Breast epithelium (tissue), 4 donors: ENCODE measurements around the gene RAB32. TPM values are rescaled to one million over a fixed set of nuclear protein-coding genes. Genes with fewer than 3 reads are reported as not detected.

Experiments used
- DNase-seq, 2 donors: peaks; one replicate each; pipeline ENCODE4 v3.0.0-alpha.2; 2019; ENCODE audit warnings: low spot score in 2 of 2
- H3K27ac ChIP-seq, 2 donors: fragments of 200-600 bp; sonication (generic) in 1 of 2; one replicate each; pipeline ENCODE4 v1.5.1; 2016 to 2019; ENCODE audit warnings: mild to moderate bottlenecking in 1 of 2
- H3K27me3 ChIP-seq, 2 donors: fragments of 200-600 bp; sonication (generic) in 1 of 2; one replicate each; pipeline versions ENCODE4 v1.5.1 to v1.6.0; 2017 to 2019; ENCODE audit warnings: control low read depth in 1 of 2, mild to moderate bottlenecking in 1 of 2
- H3K36me3 ChIP-seq: fragments of 200-600 bp; one replicate; pipeline ENCODE4 v1.5.1; 2019
- H3K4me1 ChIP-seq, 2 donors: fragments of 200-600 bp; sonication (generic); one replicate each; pipeline ENCODE4 v1.5.1; 2016 to 2019; ENCODE audit warnings: control low read depth in 1 of 2
- H3K4me3 ChIP-seq, 3 donors: fragments of 200-600 bp; sonication (generic); 1 replicate in 2 of 3; 2 replicates in 1 of 3; pipeline ENCODE4 v1.5.1; 2016 to 2019; ENCODE audit warnings: mild to moderate bottlenecking in 3 of 3, moderate library complexity in 2 of 3
- H3K9me3 ChIP-seq, 2 donors: fragments of 200-600 bp; sonication (generic) in 1 of 2; one replicate each; pipeline ENCODE4 v1.5.1; 2016 to 2019; ENCODE audit warnings: control low read depth in 1 of 2
- CTCF ChIP-seq, 3 donors: fragments of 450-650 bp; IDR thresholded peaks; one replicate each; pipeline ENCODE4 v1.5.1; 2016 to 2017; ENCODE audit warnings: antibody characterized with exemption in 3 of 3, mild to moderate bottlenecking in 3 of 3, moderate library complexity in 3 of 3
- POLR2A ChIP-seq: fragments of 450-650 bp; IDR thresholded peaks from one replicate; pipeline ENCODE4 v1.6.1; 2016; ENCODE audit warnings: antibody characterized with exemption, mild to moderate bottlenecking, moderate library complexity
- POLR2AphosphoS5 ChIP-seq, 3 donors: sonication (generic); formaldehyde crosslinking; IDR thresholded peaks; one replicate each; pipeline ENCODE4 v1.6.1; 2017; ENCODE audit warnings: antibody characterized with exemption in 3 of 3
- intact Hi-C: fragments of 100-400 bp; cut with DNase I; formaldehyde crosslinking; loops from one replicate; pipeline ENCODE4 v1.15.1; 2023; ENCODE audit warnings: low total_unique reads
- total RNA-seq, 3 donors: library from RNA; depleted of rRNA; stranded (reverse); fragments of >200 nt; gene quantifications; one replicate each; pipeline ENCODE4 v1.1.0, GENCODE V29; 2016

Gene RAB32
- total RNA-seq, 3 donors from 2014 or later: 32.5 to 43.8 (median 36.7) TPM

- no peaks in the 10 kb centered on the region for H3K9me3 ChIP-seq
- H3K4me1 ChIP-seq: no peaks in the 10 kb centered on the region
- H3K27ac ChIP-seq: no peak overlapping the region
- intact Hi-C loops: no loop called here
- no peaks in the 10 kb centered on the region for H3K36me3 ChIP-seq
- no peak overlapping the region for H3K4me3 ChIP-seq
- H3K27me3 ChIP-seq: no peaks in the 10 kb centered on the region
- DNase-seq: no peak
- TF ChIP-seq POLR2A (no peak), POLR2AphosphoS5 (IDR thresholded peaks at IDR 0.05) (no peak), CTCF (IDR thresholded peaks at IDR 0.05) (no peak)
Measured at GRCh38 chr6:146547889-146548288, 4.3 kb downstream of the RAB32 start.

- H3K9me3 ChIP-seq: no peaks in the 10 kb centered on the region
- no peak overlapping the region for H3K27ac ChIP-seq
- intact Hi-C loops: no loop called here
- H3K27me3 ChIP-seq: no peaks in the 10 kb centered on the region
- TF ChIP-seq POLR2A: no peak
- TF ChIP-seq POLR2AphosphoS5 (IDR thresholded peaks at IDR 0.05): no peak
- no peak for TF ChIP-seq CTCF (IDR thresholded peaks at IDR 0.05)
- DNase-seq: no peak
- no peaks in the 10 kb centered on the region for H3K36me3 ChIP-seq
- no peak overlapping the region for H3K4me3 ChIP-seq
- H3K4me1 ChIP-seq: no peaks in the 10 kb centered on the region
Measured at GRCh38 chr6:146548898-146549374, 5.3 kb downstream of the RAB32 start.

GRCh38 chr6:146550911-146551310 is 7.3 kb downstream of the RAB32 start:
- DNase-seq: no peak
- no peak overlapping the region for H3K4me3 ChIP-seq
- intact Hi-C loops: no loop called here
- H3K27me3 ChIP-seq: no peaks in the 10 kb centered on the region
- no peaks in the 10 kb centered on the region for H3K9me3 ChIP-seq
- no peaks in the 10 kb centered on the region for H3K36me3 ChIP-seq
- TF ChIP-seq POLR2AphosphoS5 (IDR thresholded peaks at IDR 0.05): no peak
- TF ChIP-seq CTCF (IDR thresholded peaks at IDR 0.05): no peak
- no peak for TF ChIP-seq POLR2A
- no peak overlapping the region for H3K27ac ChIP-seq
- no peaks in the 10 kb centered on the region for H3K4me1 ChIP-seq

GRCh38 chr6:146551545-146551944 is 7.9 kb downstream of the RAB32 start:
- no peaks in the 10 kb centered on the region for H3K36me3 ChIP-seq
- no peaks in the 10 kb centered on the region for H3K9me3 ChIP-seq
- H3K27ac ChIP-seq: no peak overlapping the region
- DNase-seq: no peak
- no peak overlapping the region for H3K4me3 ChIP-seq
- no peaks in the 10 kb centered on the region for H3K4me1 ChIP-seq
- intact Hi-C loops: no loop called here
- no peak for TF ChIP-seq POLR2A
- TF ChIP-seq CTCF (IDR thresholded peaks at IDR 0.05): no peak
- no peak for TF ChIP-seq POLR2AphosphoS5 (IDR thresholded peaks at IDR 0.05)
- H3K27me3 ChIP-seq: no peaks in the 10 kb centered on the region

- H3K4me1 ChIP-seq: no peaks in the 10 kb centered on the region
- no peaks in the 10 kb centered on the region for H3K36me3 ChIP-seq
- DNase-seq: no peak
- no peaks in the 10 kb centered on the region for H3K27me3 ChIP-seq
- H3K27ac ChIP-seq: no peak overlapping the region
- H3K9me3 ChIP-seq: no peaks in the 10 kb centered on the region
- H3K4me3 ChIP-seq: no peak overlapping the region
- intact Hi-C loops: no loop called here
- TF ChIP-seq POLR2AphosphoS5 (IDR thresholded peaks at IDR 0.05): no peak
- TF ChIP-seq POLR2A: no peak
- TF ChIP-seq CTCF (IDR thresholded peaks at IDR 0.05): no peak
Measured at GRCh38 chr6:146553377-146554135, 9.9 kb downstream of the RAB32 start.
